ENCODE data around the gene RAF1.
"Not testable (repeated sequence)": the region's sequence is repeated elsewhere in the genome, so short reads cannot be mapped to it uniquely, and the experiment has no call there.

The RAF1 gene

GRCh38 chr3:12675115-12675810, 11.3 kb upstream of the RAF1 start:
- no peak for DNase-seq

- not testable (repeated sequence) for DNase-seq
These were observed 10.2 kb upstream of the RAF1 start for GRCh38 chr3:12673956-12674736.

GRCh38 chr3:12671120-12671450, 7.2 kb upstream of the RAF1 start:
- no peak for DNase-seq

DNA sequence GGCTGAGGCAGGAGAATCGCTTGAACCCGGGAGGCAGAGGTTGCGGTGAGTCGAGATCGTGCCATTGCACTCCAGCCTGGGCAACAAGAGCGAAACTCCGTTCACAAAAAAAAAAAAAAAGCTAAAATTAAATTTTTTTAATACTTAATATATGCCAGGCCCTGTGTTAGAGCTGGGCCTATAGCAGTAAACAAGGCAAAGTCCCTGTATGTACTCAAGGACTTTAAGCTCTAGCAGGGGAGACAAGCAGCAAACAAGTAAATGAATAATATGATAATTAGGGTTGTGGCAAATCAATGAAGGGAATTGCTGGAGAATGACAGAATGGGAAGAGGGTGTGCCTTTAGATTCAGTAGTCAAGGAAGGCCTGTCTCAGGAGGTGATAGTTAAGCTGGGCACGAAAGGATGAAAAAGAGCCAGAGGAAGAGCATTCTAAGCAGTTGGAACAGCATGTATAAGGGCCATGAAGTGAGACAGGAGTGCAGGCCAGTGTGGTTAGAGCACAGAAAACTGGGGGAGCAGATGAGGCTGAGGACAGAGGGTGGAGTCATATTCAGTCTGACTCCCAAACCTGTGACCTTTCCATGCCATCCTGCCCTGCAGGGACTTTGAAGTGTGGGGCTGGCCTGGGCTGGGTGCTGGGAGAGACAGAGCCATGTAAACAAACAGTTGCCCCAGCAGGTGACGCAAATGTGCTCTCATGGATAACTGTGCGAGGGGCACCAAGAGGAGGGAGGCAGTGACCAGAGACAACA, 6.6 kb upstream of the RAF1 start:
- no peak for DNase-seq

DNA sequence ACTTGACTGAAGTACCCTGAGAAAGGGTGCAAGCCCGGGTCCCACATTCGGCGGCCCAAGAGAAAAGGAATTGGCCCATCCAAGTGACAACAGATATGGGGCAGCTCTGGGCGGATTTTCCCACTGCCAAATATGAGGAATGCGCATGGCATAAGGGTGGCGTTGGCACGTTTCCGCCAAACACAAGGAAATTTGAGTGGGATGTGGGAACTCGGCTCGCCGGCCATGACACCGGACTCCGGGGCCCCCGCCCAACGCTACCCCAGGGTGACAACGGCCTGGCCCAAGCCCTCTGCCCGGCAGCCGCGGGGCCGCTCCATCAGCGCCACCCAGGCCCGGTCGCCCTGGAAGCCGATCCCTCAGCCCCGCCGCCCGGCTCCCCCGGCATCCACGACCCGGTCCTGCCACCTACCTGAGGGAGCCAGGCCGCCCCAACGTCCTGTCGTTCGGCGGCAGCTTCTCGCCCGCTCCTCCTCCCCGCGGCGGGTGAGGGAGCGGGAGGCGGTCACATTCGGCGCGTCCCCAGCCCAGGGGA, 449 bp downstream of the RAF1 start:
- DNase-seq, result no peak

- DNase-seq, result peak; percentile 59
These were observed 1.1 kb downstream of the RAF1 start for GRCh38 chr3:12662593-12663400.

DNA sequence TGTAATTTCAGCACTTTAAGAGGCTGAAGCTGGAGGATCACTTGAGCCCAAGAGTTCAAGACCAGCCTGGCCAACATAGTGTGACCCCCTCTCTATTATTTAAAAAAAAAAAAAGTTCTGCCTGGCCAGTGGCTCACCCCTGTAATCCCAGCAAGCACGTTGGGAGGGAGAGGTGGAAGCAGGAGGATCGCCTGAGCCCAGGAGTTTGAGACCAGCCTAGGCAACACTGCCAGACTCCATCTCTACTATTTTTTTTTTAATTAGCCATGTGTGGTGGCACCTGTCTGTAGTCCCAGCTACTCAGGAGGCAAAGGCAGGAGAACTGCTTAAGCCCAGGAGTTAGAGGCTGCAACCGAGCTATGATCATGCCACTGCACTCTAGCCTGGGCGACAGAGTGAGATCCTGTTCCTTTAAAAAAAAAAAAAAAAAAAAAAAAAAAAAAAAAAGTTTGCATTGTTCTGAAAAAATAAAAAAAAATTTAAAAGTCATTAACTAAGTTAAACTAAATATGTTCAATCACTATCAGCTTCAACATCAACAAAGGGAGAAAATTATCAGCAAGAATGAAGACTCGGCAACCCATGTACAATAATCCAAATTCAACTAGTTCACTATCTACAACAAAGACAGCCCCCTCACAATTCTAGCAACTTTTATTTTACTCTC, 1.9 kb downstream of the RAF1 start:
- DNase-seq, result no peak

GRCh38 chr3:12661375-12661774, 2.5 kb downstream of the RAF1 start:
- DNase-seq, result not testable (repeated sequence)

- no peak for DNase-seq
These were observed 3.7 kb downstream of the RAF1 start for GRCh38 chr3:12660196-12660595.

GRCh38 chr3:12659316-12660015, 4.5 kb downstream of the RAF1 start:
- DNase-seq, result no peak

GRCh38 chr3:12658593-12659058, 5.3 kb downstream of the RAF1 start:
- peak; percentile 41 for DNase-seq

GRCh38 chr3:12656850-12657249, 7.1 kb downstream of the RAF1 start:
- no peak for DNase-seq

DNA sequence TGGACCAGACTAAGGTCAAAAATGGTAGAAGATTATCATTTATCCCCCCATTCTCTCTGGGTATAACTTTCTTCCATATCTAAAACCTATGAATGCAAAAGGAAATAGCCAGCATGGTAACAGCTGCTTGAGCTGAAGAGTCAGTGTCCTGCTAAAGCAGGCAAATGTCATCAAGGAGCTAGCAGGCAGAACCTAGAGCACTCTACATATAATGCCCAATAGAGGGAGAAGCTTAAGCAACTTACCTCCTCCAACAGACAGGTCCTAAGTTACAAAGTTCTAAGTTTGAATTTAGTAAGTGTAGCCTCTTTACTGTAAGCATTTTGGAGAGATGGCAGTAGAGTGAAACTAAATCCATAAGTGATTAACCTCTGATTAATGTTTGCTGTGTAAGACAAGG, 7.7 kb downstream of the RAF1 start:
- DNase-seq, result no peak

GRCh38 chr3:12655701-12656100, 8.2 kb downstream of the RAF1 start:
- no peak for DNase-seq

DNA sequence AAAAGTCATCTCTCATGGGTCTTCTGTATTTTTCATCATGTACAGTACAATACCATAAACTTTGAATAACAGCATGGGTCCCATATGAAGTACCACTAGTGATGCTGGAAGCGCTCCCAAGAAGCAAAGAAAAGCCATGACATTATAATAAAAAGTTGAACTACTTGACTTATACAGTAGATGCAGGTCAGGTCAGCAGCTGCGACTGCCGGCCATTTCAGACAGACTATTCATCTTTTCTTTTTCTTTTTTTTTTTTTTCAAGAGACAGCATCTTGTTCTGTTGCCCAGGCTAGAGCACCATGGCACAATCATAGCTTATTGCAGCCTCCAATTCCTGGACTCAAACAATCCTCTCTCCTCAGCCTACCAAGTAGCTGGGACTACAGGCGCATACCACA, 10.2 kb downstream of the RAF1 start:
- DNase-seq, result no peak

GRCh38 chr3:12648384-12648959, 15.4 kb downstream of the RAF1 start:
- no peak for DNase-seq

DNA sequence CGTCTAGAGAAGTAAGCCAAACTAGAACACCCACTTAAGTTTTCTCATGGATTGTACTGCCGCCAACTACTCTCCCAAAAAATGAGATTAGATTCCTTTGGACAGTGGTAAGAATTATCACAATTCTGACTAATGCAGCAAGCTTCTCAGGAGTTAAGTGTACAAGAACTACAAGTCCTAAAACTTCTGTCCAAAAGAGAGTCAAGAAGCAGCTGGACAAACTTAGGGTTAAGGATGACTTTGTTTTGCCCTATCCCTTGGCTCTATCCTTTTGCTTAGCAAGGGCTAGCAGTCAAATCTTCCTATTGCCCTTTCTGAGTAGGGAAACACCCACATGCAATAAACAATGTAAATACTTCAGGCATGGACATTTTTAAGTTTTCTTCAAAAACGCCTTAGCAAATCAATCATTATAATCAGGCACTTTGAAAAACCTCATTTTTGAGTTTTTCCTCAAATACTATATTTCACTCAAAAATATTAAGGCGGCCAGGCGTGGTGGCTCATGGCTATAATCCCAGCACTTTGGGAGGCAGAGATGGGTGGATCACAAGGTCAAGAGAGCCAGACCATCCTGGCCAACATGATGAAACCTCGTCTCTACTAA, 19.5 kb downstream of the RAF1 start:
- DNase-seq, result no peak

GRCh38 chr3:12643724-12644123, 20.2 kb downstream of the RAF1 start:
- DNase-seq, result no peak

DNA sequence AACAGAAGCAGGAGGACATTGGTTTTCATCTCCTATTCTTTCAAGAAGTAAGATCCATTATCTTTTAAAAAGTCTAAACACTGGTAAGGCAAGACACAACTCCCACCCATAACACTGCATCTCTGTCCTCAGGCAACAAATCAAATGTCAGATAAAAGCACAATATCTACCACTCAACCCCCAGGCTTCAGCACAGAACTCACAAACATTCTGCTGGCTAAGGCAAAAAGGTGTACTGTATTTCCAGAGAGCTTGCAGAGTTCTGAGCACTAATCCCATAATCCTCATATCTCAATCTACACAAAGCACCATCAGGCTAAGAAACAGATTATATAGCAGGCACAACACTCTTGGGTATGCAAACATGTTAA, 20.9 kb downstream of the RAF1 start:
- DNase-seq, result no peak

DNA sequence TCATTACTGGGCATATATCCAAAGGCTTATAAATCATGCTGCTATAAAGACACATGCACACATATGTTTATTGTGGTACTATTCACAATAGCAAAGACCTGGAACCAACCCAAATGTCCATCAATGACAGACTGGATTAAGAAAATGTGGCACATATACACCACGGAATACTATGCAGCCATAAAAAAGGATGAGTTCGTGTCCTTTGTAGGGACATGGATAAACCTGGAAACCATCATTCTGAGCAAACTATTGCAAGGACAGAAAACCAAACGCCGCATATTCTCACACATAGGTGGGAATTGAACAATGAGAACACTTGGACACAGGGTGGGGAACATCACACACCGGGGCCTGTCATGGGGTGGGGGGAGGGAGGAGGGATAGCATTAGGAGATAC, 23.1 kb downstream of the RAF1 start:
- DNase-seq, result not testable (repeated sequence)

DNA sequence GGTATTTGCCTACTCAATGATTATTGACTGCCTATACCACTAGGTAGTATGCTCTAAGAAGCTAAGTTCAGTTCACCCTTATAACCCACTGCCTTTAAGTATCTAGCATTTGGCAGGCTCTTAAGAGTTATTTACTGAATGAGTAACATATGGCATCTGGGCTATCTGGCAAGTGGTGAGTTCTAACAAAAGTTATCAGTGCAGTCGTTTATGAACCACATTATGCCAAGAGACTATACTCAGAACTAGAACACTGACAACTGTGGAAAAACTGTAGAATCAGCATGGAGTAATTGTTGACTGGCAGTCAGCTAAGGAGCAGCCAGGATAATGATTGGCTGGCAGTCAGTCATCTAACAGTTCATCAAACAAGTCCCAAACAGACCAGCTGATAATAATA, 25.8 kb downstream of the RAF1 start:
- no peak for DNase-seq

Data from activated CD4-positive, alpha-beta T cell treated with anti-CD3 and anti-CD28 coated beads, Interleukin-10, Interleukin-2, amounts not matched to agents 100 ng/mL and 50 ng/mL, durations not matched to agents 16 hours and 8 hours (primary cell).